HL-60 (cell line): ENCODE data around the gene CDC42BPG.

Experiments
- CTCF ChIP-seq: IDR thresholded peaks from one replicate; pipeline ENCODE4 v1.5.1; 2011; ENCODE audit warnings: low read length, control low read depth, inconsistent platforms; ENCODE audit not compliant: insufficient read depth
- POLR2AphosphoS5 ChIP-seq: IDR thresholded peaks from 2 replicates; pipeline ENCODE4 v1.6.1; 2012; ENCODE audit warnings: low read depth
- TF ChIP-seq, protein P1 (sequence below): IDR thresholded peaks from 2 replicates; pipeline ENCODE4 v1.6.1; 2012; ENCODE audit warnings: low read depth; ENCODE audit not compliant: insufficient replicate concordance

GRCh38 chr11:64893194-64894069 is 49.0 kb upstream of the CDC42BPG start:
- TF ChIP-seq CTCF (no peak), POLR2AphosphoS5 (peak; percentile 33; the same call in 1 of the 2 replicates)
- TF ChIP-seq, protein P1, sequence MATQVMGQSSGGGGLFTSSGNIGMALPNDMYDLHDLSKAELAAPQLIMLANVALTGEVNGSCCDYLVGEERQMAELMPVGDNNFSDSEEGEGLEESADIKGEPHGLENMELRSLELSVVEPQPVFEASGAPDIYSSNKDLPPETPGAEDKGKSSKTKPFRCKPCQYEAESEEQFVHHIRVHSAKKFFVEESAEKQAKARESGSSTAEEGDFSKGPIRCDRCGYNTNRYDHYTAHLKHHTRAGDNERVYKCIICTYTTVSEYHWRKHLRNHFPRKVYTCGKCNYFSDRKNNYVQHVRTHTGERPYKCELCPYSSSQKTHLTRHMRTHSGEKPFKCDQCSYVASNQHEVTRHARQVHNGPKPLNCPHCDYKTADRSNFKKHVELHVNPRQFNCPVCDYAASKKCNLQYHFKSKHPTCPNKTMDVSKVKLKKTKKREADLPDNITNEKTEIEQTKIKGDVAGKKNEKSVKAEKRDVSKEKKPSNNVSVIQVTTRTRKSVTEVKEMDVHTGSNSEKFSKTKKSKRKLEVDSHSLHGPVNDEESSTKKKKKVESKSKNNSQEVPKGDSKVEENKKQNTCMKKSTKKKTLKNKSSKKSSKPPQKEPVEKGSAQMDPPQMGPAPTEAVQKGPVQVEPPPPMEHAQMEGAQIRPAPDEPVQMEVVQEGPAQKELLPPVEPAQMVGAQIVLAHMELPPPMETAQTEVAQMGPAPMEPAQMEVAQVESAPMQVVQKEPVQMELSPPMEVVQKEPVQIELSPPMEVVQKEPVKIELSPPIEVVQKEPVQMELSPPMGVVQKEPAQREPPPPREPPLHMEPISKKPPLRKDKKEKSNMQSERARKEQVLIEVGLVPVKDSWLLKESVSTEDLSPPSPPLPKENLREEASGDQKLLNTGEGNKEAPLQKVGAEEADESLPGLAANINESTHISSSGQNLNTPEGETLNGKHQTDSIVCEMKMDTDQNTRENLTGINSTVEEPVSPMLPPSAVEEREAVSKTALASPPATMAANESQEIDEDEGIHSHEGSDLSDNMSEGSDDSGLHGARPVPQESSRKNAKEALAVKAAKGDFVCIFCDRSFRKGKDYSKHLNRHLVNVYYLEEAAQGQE = no peak
